Esophagus squamous epithelium (tissue), 4 donors: Measurements from ENCODE around the gene C18orf63.

Experiments used
- POLR2A ChIP-seq, 4 donors: fragments of 450-650 bp; IDR thresholded peaks; one replicate each; pipeline ENCODE4 v1.6.1; 2017; ENCODE audit warnings: antibody characterized with exemption in 4 of 4, mild to moderate bottlenecking in 4 of 4, moderate library complexity in 3 of 4
- TF ChIP-seq, protein P1 (sequence below), 6 experiments: fragments of 450-650 bp in 4 of 6; fragments of 200-600 bp in 2 of 6; sonication (generic) in 2 of 6; IDR thresholded peaks; one replicate each; pipeline ENCODE4 v1.5.1; 2016 to 2019; ENCODE audit warnings: antibody characterized with exemption in 6 of 6, mild to moderate bottlenecking in 4 of 6, moderate library complexity in 4 of 6

DNA sequence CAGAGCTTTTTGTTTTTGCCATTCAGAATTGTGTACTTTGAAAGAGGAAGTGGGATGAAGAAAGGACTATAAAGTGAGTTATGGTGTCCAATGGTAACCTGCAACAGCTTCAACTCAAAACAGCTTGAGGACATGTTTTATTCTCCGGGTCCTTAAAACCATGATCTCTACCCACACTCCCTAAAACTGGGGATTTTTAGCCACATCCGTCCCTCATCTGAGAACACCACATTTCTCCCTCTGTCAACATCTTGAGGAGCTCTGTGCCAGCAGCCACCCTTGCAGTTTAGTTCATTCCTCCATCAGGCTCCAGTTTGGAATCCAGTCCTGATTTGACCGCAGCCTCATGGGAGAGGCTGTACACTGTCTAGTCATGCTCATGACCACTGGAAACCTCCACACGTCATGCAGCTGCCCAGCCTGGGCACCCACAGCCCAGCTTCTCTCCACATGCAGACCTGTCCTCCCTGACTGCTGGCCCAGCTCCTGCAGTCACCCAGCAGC lies 62.6 kb downstream of the C18orf63 start:
- TF ChIP-seq, protein P1, sequence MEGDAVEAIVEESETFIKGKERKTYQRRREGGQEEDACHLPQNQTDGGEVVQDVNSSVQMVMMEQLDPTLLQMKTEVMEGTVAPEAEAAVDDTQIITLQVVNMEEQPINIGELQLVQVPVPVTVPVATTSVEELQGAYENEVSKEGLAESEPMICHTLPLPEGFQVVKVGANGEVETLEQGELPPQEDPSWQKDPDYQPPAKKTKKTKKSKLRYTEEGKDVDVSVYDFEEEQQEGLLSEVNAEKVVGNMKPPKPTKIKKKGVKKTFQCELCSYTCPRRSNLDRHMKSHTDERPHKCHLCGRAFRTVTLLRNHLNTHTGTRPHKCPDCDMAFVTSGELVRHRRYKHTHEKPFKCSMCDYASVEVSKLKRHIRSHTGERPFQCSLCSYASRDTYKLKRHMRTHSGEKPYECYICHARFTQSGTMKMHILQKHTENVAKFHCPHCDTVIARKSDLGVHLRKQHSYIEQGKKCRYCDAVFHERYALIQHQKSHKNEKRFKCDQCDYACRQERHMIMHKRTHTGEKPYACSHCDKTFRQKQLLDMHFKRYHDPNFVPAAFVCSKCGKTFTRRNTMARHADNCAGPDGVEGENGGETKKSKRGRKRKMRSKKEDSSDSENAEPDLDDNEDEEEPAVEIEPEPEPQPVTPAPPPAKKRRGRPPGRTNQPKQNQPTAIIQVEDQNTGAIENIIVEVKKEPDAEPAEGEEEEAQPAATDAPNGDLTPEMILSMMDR (IDR thresholded peaks at IDR 0.05) = no peak
- no peak for TF ChIP-seq POLR2A (IDR thresholded peaks at IDR 0.05)
